ENCODE results near the gene CIB4. TPM values are rescaled to one million over a fixed set of nuclear protein-coding genes. Genes with fewer than 3 reads are reported as not detected.

The CIB4 gene
- total RNA-seq, 1 experiment from 2014 or later, result not detected

DNA sequence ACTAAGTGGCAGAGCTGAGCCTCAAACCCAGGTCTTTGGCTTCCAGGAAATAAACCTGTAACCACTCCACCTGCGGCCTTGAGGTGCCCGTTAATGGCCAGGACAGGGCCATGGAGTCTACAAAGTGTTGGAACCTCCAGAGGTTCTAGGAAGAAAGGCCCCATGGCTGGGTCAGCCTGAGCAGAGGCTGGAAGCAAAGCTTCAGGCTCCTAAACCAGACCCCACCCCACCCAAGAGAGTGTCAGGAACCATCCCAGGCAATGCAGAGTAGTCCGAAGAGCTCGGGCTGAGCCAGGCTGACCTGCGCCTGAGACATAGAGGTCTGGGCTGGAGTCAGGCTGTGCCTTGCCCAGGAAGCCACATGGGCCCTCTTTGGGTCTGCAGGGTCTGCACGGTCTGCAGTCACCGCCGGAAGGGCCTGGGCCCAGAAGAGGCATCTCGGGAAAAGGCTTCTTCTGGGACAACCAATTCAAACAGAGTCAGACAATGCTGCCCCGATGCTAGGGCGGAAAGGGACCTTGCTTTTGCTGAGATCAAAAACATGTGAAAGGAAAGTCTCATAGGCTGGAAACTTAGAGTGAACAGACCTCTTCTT, 6.4 kb downstream of the CIB4 start:
- ChIA-PET POLR2A (no interaction called here), CTCF (no interaction called here)
- ATAC-seq (no peak), DNase-seq (ENCODE audit: low spot score) (no peak)
- H3K4me3 Mint-ChIP-seq, result no peak overlapping the region
- TF ChIP-seq ZBTB21 (CRISPR knock-in tag; IDR thresholded peaks at IDR 0.05; ENCODE audit: borderline replicate concordance) (no peak), SMAD3 (CRISPR knock-in tag; IDR thresholded peaks at IDR 0.05; ENCODE audit: borderline replicate concordance) (no peak), ZNF396 (CRISPR knock-in tag; IDR thresholded peaks at IDR 0.05; ENCODE audit: borderline replicate concordance) (no peak), CBFB (CRISPR knock-in tag; IDR thresholded peaks at IDR 0.05; ENCODE audit: low read depth) (no peak), SMAD4 (CRISPR knock-in tag; IDR thresholded peaks at IDR 0.05) (no peak), KAT7 (CRISPR knock-in tag; IDR thresholded peaks at IDR 0.05; ENCODE audit: borderline replicate concordance) (no peak), ATF1 (CRISPR knock-in tag; IDR thresholded peaks at IDR 0.05) (no peak), ZNF423 (CRISPR knock-in tag; IDR thresholded peaks at IDR 0.05) (no peak), IRF2 (CRISPR knock-in tag; IDR thresholded peaks at IDR 0.05; ENCODE audit: borderline replicate concordance, low read depth) (no peak), TP53 (CRISPR knock-in tag; IDR thresholded peaks at IDR 0.05) (no peak), TEAD4 (CRISPR knock-in tag; IDR thresholded peaks at IDR 0.05) (no peak), ZNF138 (CRISPR knock-in tag; conservative IDR thresholded peaks at IDR 0.05) (no peak)
- TF ChIP-seq, protein P1, sequence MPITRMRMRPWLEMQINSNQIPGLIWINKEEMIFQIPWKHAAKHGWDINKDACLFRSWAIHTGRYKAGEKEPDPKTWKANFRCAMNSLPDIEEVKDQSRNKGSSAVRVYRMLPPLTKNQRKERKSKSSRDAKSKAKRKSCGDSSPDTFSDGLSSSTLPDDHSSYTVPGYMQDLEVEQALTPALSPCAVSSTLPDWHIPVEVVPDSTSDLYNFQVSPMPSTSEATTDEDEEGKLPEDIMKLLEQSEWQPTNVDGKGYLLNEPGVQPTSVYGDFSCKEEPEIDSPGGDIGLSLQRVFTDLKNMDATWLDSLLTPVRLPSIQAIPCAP (CRISPR knock-in tag; IDR thresholded peaks at IDR 0.05), result no peak
- TF ChIP-seq, protein P2, sequence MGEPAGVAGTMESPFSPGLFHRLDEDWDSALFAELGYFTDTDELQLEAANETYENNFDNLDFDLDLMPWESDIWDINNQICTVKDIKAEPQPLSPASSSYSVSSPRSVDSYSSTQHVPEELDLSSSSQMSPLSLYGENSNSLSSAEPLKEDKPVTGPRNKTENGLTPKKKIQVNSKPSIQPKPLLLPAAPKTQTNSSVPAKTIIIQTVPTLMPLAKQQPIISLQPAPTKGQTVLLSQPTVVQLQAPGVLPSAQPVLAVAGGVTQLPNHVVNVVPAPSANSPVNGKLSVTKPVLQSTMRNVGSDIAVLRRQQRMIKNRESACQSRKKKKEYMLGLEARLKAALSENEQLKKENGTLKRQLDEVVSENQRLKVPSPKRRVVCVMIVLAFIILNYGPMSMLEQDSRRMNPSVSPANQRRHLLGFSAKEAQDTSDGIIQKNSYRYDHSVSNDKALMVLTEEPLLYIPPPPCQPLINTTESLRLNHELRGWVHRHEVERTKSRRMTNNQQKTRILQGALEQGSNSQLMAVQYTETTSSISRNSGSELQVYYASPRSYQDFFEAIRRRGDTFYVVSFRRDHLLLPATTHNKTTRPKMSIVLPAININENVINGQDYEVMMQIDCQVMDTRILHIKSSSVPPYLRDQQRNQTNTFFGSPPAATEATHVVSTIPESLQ (CRISPR knock-in tag; IDR thresholded peaks at IDR 0.05), result no peak
- TF ChIP-seq, protein P3, sequence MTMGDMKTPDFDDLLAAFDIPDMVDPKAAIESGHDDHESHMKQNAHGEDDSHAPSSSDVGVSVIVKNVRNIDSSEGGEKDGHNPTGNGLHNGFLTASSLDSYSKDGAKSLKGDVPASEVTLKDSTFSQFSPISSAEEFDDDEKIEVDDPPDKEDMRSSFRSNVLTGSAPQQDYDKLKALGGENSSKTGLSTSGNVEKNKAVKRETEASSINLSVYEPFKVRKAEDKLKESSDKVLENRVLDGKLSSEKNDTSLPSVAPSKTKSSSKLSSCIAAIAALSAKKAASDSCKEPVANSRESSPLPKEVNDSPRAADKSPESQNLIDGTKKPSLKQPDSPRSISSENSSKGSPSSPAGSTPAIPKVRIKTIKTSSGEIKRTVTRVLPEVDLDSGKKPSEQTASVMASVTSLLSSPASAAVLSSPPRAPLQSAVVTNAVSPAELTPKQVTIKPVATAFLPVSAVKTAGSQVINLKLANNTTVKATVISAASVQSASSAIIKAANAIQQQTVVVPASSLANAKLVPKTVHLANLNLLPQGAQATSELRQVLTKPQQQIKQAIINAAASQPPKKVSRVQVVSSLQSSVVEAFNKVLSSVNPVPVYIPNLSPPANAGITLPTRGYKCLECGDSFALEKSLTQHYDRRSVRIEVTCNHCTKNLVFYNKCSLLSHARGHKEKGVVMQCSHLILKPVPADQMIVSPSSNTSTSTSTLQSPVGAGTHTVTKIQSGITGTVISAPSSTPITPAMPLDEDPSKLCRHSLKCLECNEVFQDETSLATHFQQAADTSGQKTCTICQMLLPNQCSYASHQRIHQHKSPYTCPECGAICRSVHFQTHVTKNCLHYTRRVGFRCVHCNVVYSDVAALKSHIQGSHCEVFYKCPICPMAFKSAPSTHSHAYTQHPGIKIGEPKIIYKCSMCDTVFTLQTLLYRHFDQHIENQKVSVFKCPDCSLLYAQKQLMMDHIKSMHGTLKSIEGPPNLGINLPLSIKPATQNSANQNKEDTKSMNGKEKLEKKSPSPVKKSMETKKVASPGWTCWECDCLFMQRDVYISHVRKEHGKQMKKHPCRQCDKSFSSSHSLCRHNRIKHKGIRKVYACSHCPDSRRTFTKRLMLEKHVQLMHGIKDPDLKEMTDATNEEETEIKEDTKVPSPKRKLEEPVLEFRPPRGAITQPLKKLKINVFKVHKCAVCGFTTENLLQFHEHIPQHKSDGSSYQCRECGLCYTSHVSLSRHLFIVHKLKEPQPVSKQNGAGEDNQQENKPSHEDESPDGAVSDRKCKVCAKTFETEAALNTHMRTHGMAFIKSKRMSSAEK (CRISPR knock-in tag; IDR thresholded peaks at IDR 0.05; ENCODE audit: borderline replicate concordance), result no peak
- TF ChIP-seq, protein P4, sequence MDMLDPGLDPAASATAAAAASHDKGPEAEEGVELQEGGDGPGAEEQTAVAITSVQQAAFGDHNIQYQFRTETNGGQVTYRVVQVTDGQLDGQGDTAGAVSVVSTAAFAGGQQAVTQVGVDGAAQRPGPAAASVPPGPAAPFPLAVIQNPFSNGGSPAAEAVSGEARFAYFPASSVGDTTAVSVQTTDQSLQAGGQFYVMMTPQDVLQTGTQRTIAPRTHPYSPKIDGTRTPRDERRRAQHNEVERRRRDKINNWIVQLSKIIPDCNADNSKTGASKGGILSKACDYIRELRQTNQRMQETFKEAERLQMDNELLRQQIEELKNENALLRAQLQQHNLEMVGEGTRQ (CRISPR knock-in tag; IDR thresholded peaks at IDR 0.05), result no peak
- TF ChIP-seq, protein P5, sequence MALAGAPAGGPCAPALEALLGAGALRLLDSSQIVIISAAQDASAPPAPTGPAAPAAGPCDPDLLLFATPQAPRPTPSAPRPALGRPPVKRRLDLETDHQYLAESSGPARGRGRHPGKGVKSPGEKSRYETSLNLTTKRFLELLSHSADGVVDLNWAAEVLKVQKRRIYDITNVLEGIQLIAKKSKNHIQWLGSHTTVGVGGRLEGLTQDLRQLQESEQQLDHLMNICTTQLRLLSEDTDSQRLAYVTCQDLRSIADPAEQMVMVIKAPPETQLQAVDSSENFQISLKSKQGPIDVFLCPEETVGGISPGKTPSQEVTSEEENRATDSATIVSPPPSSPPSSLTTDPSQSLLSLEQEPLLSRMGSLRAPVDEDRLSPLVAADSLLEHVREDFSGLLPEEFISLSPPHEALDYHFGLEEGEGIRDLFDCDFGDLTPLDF (CRISPR knock-in tag; IDR thresholded peaks at IDR 0.05), result no peak
- TF ChIP-seq, protein P6, sequence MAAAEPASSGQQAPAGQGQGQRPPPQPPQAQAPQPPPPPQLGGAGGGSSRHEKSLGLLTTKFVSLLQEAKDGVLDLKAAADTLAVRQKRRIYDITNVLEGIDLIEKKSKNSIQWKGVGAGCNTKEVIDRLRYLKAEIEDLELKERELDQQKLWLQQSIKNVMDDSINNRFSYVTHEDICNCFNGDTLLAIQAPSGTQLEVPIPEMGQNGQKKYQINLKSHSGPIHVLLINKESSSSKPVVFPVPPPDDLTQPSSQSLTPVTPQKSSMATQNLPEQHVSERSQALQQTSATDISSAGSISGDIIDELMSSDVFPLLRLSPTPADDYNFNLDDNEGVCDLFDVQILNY (CRISPR knock-in tag; IDR thresholded peaks at IDR 0.05), result no peak
- TF ChIP-seq, protein P7, sequence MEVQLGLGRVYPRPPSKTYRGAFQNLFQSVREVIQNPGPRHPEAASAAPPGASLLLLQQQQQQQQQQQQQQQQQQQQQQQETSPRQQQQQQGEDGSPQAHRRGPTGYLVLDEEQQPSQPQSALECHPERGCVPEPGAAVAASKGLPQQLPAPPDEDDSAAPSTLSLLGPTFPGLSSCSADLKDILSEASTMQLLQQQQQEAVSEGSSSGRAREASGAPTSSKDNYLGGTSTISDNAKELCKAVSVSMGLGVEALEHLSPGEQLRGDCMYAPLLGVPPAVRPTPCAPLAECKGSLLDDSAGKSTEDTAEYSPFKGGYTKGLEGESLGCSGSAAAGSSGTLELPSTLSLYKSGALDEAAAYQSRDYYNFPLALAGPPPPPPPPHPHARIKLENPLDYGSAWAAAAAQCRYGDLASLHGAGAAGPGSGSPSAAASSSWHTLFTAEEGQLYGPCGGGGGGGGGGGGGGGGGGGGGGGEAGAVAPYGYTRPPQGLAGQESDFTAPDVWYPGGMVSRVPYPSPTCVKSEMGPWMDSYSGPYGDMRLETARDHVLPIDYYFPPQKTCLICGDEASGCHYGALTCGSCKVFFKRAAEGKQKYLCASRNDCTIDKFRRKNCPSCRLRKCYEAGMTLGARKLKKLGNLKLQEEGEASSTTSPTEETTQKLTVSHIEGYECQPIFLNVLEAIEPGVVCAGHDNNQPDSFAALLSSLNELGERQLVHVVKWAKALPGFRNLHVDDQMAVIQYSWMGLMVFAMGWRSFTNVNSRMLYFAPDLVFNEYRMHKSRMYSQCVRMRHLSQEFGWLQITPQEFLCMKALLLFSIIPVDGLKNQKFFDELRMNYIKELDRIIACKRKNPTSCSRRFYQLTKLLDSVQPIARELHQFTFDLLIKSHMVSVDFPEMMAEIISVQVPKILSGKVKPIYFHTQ (CRISPR knock-in tag; IDR thresholded peaks at IDR 0.05), result no peak
- TF ChIP-seq, protein P8, sequence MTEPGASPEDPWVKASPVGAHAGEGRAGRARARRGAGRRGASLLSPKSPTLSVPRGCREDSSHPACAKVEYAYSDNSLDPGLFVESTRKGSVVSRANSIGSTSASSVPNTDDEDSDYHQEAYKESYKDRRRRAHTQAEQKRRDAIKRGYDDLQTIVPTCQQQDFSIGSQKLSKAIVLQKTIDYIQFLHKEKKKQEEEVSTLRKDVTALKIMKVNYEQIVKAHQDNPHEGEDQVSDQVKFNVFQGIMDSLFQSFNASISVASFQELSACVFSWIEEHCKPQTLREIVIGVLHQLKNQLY (CRISPR knock-in tag; IDR thresholded peaks at IDR 0.05), result no peak
- H3K27ac Mint-ChIP-seq, result no peak overlapping the region
- H3K27me3 Mint-ChIP-seq (ENCODE audit: low read depth), result no peaks in the 10 kb centered on the region
- H3K36me3 Mint-ChIP-seq, result no peaks in the 10 kb centered on the region
- H3K9me3 Mint-ChIP-seq, result no peaks in the 10 kb centered on the region
- H3K4me1 Mint-ChIP-seq, result peaks cover under 1% of the 10 kb centered on the region; the same call in 1 of the 2 replicates

Data from WTC11 (cell line).